ENCODE data around the gene HLA-DMA.

Gene HLA-DMA

DNA sequence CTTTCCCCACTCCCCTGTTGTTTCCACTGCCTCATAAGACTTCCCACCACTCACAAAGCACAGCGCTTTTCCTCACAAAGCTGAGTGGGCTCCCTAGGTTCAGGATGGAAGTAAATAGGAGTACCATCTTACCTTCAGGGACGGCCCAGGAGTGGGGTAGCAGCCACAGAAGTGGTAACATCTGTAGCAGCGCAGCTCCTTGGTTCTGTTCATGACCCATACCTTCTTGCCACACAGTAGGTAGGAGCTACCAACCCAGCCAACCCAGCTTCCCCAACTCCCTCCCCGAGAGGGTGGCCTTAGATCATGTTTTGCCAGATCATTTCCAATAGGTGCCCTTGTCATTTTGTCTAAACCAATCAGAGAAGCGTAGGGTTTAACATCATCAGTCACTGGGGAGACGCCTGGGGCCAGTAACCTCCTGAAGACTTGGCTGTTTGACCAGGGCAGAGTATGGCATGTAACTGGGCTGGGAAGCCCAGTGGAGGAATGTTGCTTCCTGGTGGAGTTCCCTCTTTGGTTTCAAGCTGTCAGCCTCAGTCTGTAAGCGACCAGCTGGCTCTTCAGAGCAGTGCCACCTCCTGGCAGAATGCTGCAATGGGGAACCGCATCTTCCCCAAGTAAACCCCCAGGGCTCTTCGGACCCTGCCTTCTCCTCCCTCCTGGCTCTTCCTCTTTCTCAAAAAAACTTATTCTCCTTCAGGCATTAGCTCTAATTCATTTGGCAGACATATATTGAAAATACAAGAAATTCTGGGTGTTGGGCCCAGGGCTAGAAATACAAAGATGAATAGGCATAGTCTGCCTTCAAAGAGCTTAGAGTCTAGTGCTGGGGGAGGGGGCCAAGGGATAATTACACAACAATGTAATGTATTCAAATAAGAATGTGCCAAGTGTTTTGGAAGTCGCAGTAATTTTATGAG lies at the start of gene HLA-DMA:
TSS of gene HLA-DMA (minus strand) at position 281 of the 923 bp plus-strand sequence. CDS start at position 220, 61 bp downstream.
- DNase-seq, result peak; percentile 48

DNA sequence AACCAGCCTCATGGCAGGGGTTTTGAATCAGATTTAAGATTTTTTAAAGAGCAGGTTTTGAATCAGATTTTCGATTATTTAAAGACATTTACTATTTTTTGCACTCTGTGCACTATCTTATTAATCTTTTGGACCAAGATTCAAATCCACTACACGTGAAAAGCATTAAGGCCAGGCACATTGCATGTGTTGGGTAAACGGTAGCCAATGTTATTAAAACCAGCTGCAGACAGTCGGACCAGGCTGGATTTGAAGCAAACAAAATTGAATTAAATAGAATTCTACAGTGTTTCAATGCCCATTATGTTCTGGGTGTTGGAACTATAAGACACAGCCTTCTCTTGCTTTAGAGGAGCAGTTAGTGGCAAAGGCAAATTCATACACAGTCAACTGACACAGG lies 48.8 kb upstream of the HLA-DMA start:
- no peak for DNase-seq

DNA sequence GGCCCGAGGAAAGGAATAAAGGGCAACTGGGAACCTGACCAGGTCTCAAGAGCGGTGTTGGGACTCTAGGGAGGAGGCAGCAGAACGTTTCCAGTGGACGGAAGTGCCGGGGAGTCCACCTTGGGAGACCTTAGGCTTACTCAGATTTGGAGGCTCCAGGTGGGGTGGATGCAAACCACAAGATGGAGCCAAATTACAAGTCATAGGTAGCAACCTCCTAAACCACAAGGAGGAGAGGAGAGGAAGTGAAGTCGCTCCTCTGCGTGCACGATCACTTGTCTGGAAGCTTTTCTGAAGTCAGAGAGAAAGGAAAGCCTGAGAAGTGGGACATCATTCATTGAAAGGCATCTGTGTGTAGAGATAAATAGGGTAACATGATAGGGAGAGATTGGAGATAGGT lies 47.2 kb upstream of the HLA-DMA start:
- no peak for DNase-seq

DNA sequence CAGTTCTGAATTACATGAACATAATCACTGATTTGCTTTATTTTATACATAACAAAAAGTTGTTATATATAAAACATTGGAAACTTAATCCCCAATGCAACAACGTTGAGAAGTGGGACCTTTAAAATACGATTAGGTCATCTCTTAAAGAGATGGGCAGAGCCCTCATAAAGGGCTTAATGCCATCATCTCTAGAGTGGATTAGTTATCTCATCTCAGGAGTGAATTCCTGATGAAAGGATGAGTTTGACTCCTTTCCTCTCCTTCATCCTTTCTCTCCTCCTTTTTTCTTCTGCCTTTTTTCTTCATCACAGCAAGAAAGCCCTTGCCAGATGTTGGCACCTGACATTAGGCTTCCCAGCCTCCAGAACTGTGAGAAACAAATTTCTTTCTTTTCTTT lies 42.6 kb upstream of the HLA-DMA start:
- no peak for DNase-seq

DNA sequence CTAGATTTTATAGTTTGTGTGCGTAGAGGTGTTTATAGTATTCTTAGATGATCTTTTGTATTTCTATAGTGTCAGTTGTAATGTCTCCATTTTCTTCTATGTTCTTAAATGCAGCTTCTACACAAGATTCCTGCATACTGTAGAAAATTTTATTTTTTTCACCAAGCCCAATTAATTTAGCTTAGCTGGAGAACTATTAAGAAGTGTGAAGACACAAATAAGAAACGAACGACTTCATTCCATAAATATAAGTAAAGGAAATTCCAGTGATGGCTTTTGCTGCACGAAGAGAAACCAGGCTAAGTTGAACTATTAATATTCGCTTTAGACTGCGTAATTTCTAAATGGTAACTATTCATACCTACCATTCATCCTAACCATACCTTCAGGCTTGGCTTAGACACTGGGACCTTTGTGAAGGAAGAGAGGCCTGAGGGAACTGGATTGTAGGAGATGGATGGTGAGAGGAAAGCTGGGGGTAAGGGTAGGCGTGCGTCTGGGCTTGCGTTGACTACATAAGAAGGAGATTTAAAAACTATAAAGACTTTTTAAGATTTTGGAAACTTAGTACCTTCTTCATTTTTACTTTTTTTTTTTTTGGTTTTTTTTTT lies 40.6 kb upstream of the HLA-DMA start:
- no peak for DNase-seq

DNA sequence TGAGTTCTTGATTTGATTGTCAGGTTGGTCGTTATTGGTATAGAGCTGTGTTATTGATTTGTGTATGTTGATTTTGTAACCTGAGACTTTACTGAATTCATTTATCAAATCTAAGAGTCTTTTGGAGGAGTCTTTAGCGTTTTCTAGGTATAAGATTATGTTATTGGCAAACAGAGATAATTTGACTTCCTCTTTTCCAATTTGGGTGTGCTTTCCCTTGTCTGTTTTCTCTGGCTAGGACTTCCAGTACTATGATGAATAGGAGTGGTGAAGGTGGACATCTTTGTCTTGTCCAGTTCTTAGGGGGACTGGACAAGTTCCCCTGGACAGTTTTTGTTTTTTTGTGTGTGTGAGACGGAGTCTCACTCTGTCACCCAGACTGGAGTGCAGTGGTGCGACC lies 39.1 kb upstream of the HLA-DMA start:
- no peak for DNase-seq

DNA sequence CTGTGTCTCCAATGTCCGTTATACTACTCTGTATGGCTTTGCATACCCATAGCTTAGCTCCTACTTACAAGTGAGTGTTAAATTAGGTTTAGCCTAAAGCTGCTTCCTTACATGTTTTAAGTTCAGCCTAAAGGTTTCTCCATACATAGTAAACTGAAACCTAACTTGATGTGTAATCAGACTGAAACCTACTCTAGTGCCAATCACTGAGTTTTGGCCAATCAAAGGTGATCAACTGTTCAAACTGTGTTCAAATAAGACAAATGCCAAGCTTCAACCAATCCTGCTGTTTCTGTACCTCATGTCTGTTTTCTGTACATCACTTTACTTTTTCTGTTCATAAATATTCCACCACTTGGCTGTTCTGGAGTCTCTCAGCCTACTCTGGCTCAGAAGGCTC lies 36.5 kb upstream of the HLA-DMA start:
- DNase-seq, result no peak

DNA sequence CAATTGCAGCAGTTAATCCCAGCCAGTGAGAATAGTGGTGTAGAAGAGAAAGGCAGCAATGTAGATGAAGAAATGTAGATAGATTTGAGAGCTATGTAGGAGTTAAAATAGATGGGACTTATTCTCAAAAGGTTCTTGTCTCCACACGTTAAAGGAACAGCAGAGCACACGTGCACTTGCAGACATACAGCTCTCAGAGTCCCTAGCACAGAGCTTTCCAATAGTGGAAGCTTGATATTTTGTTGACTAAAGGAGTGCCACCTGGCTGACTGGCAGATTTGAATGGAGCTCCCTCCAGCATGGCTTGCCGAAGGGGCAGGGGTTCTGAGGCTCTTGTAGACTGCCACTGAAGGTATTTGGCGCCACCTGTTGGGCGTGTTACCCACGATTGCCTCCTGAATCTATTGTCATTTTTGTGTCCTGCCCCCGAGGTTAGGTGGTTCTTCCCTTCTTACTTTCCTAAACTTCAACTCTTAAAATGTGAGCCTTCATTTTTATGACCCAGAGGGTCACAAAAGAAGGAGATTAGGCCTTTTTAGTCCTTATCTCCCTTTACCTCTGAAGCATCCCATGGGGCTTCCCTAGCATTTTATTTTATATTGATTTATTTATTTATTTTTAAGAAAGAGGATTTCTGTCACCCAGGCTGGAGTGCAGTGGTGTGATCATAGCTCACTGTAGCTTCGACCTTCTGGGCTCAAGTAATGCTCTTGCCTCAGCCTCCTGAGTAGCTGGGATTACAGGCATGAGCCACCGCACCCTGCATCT lies 31.9 kb upstream of the HLA-DMA start:
- DNase-seq, result peak; percentile 89

DNA sequence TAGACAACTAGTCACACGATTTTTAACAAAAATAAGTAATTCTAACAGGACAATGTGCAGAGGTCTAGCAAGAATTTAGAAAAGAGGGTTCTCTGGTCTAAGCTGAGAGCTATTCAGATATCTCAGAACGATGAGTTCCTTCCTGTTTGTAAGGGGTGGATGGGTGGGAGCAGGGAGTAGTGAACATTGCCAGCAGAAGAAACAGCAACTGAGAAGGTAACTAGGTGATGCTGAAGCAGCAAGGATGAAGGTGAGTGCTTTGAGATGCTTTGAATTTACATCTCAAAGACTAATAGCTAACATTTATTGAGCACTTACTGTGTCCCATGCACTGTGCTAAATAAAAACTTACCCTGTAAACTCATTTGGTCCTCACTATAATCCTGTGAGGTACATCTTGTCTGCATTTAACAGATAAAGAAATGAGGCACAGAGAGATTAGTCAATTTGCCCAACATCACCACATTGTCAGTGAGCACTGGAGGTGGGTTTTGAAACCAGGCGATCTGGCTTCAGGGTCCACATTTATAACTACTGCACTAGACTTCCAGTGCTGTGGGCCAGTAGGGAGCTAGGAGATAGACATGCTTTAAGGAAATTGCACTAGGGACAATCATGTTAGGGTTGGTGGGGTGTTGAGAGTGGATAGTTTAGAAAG lies 31.2 kb upstream of the HLA-DMA start:
- DNase-seq, result no peak

DNA sequence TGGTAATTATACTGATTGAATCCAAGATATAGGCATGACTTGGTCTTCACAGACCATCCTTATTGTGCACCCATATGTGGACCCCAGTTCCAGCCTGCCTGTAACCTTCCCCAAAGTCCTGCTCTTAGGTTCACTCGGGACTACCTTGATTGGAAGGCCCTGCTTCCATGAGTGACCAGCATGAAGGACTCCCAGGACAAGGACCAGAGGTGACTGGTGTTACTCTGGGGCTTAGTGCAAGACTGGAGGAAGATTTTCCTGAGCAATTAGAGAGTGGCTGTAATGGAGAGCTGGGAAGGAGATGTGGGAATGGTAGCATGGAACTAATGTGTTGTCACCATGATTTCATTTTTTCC lies 30.6 kb upstream of the HLA-DMA start:
- no peak for DNase-seq

DNA sequence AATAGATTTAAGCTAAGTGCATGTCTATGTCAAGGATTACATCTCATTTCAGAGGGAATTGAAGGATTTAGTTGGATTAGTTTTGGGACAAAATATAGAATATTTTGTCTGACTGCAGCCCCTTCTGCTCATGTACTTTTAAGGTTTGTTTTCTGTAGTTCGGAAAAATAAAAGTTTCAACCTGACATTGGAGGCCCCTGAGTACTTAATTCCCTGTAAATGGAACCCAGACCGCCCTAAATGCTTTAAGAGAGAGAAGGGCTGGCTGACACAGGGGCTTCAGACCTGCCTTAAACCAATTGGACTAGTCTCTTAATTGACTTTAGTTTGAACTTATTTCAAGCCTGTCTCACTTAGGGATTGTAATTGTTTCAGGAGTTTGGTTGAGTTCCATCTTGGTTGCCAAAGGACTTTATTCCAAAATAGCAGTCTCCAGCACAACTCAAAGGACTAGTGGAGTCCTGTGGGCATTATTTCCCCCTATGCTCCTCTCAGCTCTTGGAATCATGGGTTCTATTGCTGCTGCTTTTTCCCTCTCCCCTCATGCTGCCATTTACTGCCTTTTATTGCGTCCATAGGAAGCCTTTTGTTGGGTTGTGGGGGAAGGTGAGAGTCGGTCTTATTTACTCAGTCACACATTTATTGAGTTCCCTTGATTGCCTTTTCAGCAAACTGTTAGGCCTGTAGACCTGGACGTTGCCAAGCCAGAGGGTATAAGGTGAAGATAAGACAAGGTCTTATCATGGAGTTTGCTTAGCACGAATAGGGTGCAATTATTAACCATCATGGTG lies 30.0 kb upstream of the HLA-DMA start:
- DNase-seq, result peak; percentile 16

DNA sequence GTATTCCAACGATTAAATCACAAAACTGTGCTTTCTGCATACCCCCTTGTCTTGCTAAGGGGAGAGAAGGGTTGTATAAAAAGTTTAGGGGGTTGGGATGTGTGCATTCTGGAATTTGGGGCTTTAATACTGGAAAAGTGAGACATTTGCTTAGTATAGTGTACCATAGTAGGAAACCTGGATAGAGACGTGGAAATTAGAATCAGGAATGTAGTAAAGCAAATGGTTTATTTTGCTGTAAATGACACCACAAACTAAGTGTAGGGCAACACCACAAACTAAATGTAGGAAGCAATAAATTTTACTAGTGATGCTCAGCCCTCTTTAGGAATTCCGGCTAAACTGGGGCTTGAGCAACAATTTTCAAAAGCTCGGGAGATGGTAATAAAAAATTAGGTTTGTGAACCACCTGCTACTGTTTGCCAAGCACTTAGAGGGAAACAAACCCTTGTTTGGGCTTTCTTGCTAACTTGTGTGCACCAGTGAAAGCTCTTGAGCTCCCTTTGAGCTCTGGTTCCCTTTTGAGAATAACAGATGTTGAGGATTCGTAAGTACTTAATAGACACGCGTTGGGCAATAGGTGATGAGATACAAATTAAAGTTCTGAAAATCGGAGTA lies 29.3 kb upstream of the HLA-DMA start:
- DNase-seq, result peak; percentile 18

DNA sequence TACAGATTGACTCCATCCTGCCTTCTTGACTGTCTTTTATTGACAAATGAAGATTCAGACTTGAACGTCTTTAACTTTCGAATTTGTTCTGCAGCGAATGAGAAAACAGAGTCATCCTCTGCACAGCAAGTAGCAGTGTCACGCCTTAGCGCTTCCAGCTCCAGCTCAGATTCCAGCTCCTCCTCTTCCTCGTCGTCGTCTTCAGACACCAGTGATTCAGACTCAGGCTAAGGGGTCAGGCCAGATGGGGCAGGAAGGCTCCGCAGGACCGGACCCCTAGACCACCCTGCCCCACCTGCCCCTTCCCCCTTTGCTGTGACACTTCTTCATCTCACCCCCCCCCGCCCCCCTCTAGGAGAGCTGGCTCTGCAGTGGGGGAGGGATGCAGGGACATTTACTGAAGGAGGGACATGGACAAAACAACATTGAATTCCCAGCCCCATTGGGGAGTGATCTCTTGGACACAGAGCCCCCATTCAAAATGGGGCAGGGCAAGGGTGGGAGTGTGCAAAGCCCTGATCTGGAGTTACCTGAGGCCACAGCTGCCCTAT lies 27.7 kb upstream of the HLA-DMA start:
- DNase-seq, result no peak

DNA sequence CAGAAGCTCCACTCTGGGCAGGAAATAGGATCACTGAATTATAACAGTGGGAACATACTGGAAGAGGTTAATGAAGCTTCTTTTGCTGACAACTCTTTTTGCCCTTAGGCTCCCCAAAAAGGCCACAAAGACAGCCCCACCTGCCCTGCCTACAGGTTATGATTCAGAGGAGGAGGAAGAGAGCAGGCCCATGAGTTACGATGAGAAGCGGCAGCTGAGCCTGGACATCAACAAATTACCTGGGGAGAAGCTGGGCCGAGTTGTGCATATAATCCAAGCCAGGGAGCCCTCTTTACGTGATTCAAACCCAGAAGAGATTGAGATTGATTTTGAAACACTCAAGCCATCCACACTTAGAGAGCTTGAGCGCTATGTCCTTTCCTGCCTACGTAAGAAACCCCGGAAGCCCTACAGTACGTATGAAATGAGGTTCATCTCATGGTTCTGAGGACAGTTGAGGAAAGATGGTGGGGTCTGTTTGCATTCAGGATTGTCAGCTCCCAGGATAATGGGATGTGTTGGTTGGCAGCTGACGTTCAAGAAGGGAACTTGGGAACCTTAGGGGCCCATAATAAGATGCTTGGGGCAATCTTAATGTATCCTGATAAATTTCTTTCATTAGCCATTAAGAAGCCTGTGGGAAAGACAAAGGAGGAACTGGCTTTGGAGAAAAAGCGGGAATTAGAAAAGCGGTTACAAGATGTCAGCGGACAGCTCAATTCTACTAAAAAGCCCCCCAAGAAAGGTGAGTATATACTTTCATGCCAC lies 27.0 kb upstream of the HLA-DMA start:
- no peak for DNase-seq

DNA sequence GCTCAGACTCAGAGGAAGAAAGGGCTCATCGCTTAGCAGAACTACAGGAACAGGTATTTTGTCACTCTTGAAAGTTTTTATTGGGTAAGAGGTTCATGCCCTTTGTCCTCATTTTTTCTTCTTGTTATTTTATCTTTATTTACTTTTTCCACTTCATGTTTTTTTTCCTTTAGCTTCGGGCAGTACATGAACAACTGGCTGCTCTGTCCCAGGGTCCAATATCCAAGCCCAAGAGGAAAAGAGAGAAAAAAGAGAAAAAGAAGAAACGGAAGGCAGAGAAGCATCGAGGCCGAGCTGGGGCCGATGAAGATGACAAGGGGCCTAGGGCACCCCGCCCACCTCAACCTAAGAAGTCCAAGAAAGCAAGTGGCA lies 25.0 kb upstream of the HLA-DMA start:
- no peak for DNase-seq

DNA sequence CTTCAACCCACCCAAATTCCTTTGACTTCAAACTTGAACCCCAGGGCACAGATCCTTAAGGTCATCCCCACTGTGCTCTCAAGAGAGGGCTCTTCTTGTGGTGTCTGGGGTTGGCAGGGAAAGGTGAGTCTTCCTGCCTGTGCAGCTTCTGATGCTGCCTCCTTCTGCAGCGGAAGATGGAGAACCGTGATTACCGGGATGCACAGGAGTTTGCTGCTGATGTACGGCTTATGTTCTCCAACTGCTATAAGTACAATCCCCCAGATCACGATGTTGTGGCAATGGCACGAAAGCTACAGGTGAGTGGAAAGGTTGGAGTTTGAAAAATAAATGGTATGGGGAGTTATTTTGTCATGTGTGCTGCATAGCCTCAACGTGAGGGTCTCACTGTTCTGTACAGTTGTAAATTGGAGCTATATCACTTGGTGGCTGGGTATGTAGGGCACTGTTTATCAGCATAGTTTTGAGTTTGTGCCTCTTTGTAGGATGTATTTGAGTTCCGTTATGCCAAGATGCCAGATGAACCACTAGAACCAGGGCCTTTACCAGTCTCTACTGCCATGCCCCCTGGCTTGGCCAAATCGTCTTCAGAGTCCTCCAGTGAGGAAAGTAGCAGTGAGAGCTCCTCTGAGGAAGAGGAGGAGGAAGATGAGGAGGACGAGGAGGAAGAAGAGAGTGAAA lies 24.5 kb upstream of the HLA-DMA start:
- DNase-seq, result no peak

DNA sequence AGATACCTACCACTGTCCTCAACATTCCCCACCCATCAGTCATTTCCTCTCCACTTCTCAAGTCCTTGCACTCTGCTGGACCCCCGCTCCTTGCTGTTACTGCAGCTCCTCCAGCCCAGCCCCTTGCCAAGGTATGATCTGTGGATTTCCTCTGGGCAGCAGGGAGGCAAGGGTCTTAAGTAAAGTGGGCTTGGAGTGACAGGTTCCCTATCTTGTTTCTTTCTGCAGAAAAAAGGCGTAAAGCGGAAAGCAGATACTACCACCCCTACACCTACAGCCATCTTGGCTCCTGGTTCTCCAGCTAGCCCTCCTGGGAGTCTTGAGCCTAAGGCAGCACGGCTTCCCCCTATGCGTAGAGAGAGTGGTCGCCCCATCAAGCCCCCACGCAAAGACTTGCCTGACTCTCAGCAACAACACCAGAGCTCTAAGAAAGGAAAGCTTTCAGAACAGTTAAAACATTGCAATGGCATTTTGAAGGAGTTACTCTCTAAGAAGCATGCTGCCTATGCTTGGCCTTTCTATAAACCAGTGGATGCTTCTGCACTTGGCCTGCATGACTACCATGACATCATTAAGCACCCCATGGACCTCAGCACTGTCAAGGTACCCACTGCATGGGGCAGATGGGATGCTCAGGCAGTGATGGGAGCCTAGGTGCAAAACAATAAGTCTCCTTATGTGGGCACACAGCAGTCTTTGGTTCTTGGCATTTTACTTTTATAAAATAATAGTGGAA lies 23.6 kb upstream of the HLA-DMA start:
- DNase-seq, result no peak

DNA sequence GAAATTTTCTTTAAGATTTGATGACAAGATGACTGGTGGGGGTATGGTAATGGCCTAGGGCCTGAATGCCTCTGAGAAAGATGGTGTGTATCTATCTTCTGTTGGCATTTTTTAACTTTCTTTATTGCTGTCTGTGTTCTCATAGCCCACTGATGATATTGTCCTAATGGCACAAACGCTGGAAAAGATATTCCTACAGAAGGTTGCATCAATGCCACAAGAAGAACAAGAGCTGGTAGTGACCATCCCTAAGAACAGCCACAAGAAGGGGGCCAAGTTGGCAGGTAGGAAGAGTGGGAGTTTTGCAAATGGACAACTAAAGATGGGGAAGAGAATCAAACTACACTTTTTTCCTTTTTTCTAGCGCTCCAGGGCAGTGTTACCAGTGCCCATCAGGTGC lies 23.0 kb upstream of the HLA-DMA start:
- DNase-seq, result no peak

DNA sequence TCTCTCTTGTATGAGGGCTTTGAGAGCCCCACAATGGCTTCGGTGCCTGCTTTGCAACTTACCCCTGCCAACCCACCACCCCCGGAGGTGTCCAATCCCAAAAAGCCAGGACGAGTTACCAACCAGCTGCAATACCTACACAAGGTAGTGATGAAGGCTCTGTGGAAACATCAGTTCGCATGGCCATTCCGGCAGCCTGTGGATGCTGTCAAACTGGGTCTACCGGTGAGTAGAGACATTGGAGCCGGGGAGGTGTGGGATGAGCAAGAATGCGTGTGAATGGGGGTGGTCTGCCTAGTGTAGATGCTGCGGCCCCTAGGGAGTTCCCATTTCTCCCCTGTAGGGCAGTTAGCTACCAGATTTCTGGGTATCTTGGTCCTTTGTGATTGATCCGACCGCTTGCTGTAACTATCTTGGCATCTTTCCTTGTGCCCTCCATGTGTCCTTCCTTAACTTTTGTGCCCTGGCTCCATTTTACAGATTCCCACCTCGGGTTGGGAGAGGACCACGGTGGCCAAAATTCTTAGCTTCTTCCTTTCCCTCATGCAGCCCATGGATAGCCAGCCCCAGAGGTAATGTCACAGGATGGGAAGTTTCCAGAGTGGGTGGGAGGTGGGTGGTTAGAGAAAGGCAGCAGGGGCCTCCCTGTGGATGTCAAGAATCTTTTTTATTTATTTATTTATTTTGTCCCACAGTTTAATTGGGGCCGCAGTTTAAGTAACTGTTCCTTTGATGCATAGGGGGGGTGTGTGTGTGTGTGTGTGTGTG lies 21.8 kb upstream of the HLA-DMA start:
- no peak for DNase-seq

All from NCI-H146 (cell line).